Neural crest cell (in vitro differentiated cells): ENCODE results near the gene ACACB. TPM values are rescaled to one million over a fixed set of nuclear protein-coding genes. Genes with fewer than 3 reads are reported as not detected.

Experiments used
- DNase-seq: peaks from one replicate; pipeline ENCODE4 v3.0.0; 2021; ENCODE audit warnings: low read depth, mixed read lengths, low spot score
- H3K27ac Mint-ChIP-seq: one replicate; pipeline ENCODE4 v1.8.0; 2021; ENCODE audit warnings: mild to moderate bottlenecking, mixed read lengths; ENCODE audit not compliant: unreplicated experiment
- H3K27me3 Mint-ChIP-seq: 2 replicates; pipeline ENCODE4 v1.8.0; 2021; ENCODE audit warnings: low read depth, mild to moderate bottlenecking, mixed read lengths
- H3K36me3 Mint-ChIP-seq: 2 replicates; pipeline ENCODE4 v1.8.0; 2021; ENCODE audit warnings: low read depth, mild to moderate bottlenecking, mixed read lengths
- H3K4me1 Mint-ChIP-seq: 2 replicates; pipeline ENCODE4 v1.8.0; 2021; ENCODE audit warnings: mixed read lengths
- H3K4me3 Mint-ChIP-seq: one replicate; pipeline ENCODE4 v1.8.0; 2021; ENCODE audit warnings: mild to moderate bottlenecking, mixed read lengths
- H3K9me3 Mint-ChIP-seq: 2 replicates; pipeline ENCODE4 v1.8.0; 2021; ENCODE audit warnings: mixed read lengths
- total RNA-seq: library from RNA; stranded (reverse); gene quantifications from 2 replicates; pipeline ENCODE4 v1.2.1, GENCODE V29; 2021
- TF ChIP-seq, protein P1 (sequence below): fragments of 200-600 bp; sonication (generic); conservative IDR thresholded peaks from 2 replicates; pipeline ENCODE4 v1.5.0; 2021; ENCODE audit warnings: antibody characterized with exemption, mild to moderate bottlenecking

Gene ACACB
- total RNA-seq, 1 donor from 2014 or later: 15.9 TPM

DNA sequence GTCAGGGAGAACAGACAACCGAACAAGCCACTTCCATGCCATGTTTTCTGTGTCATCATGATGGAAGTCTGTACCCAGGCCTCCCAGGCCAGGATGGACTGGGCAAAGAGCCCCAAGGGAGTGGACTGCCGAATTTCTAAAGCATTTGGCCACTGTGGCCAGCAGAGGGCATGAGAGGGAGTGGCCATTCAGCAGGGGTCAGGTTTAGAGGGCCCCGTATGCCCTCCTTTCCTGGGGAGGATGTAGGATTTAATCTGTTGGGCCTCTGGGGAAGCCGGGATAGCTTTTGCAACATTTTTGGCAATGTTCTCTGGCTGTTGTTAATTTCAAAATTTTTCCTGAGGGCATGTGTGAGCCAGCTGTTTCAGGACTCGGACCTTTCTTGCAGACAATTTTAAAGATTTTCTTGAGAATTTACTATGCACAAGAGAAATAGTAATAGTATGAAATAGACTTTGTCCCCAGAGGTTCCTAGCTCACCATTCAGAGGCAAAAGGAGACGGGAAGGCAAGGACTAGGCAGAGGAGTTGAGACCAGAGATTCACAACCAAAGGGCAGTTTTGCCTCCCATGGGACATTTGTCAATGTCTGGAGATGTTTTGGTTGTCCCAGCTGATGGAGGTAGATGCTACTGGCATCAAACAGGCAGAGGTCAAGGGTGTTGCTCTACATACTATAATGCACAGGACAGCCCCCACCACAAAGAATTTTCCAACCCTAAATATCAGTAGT lies 18.0 kb downstream of the ACACB start:
- H3K4me1 Mint-ChIP-seq: no peaks in the 10 kb centered on the region
- no peaks in the 10 kb centered on the region for H3K27me3 Mint-ChIP-seq
- peaks cover 2% of the 10 kb centered on the region for H3K36me3 Mint-ChIP-seq
- peak; percentile 14 for DNase-seq
- H3K9me3 Mint-ChIP-seq: peaks cover 5% of the 10 kb centered on the region
- TF ChIP-seq, protein P1, sequence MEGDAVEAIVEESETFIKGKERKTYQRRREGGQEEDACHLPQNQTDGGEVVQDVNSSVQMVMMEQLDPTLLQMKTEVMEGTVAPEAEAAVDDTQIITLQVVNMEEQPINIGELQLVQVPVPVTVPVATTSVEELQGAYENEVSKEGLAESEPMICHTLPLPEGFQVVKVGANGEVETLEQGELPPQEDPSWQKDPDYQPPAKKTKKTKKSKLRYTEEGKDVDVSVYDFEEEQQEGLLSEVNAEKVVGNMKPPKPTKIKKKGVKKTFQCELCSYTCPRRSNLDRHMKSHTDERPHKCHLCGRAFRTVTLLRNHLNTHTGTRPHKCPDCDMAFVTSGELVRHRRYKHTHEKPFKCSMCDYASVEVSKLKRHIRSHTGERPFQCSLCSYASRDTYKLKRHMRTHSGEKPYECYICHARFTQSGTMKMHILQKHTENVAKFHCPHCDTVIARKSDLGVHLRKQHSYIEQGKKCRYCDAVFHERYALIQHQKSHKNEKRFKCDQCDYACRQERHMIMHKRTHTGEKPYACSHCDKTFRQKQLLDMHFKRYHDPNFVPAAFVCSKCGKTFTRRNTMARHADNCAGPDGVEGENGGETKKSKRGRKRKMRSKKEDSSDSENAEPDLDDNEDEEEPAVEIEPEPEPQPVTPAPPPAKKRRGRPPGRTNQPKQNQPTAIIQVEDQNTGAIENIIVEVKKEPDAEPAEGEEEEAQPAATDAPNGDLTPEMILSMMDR: peak; percentile 53
- H3K4me3 Mint-ChIP-seq: no peak overlapping the region
- no peak overlapping the region for H3K27ac Mint-ChIP-seq

DNA sequence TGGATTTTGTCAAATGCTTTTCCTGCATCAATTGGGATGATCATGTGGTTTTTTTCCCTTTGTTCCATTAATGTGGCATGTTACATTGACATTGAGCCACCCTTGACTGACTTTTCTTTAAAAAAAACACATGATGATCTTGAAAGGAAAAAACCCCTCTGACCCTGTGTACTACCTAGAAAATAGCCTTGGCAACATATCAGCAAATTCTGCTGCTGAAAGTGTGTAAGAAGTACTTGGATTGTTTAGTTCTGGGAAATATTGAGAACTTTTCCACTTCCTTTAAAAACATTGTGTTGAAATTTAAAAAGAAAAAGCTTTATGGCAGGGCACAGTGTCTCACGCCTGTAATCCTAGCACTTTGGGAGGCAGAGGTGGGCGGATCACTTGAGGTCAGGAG lies 20.7 kb downstream of the ACACB start:
- Mint-ChIP-seq H3K4me1 (no peaks in the 10 kb centered on the region), H3K27me3 (no peaks in the 10 kb centered on the region), H3K36me3 (peaks cover 2% of the 10 kb centered on the region), H3K27ac (no peak overlapping the region), H3K4me3 (no peak overlapping the region), H3K9me3 (peaks cover 5% of the 10 kb centered on the region)
- no peak for DNase-seq
- TF ChIP-seq, protein P1: no peak

DNA sequence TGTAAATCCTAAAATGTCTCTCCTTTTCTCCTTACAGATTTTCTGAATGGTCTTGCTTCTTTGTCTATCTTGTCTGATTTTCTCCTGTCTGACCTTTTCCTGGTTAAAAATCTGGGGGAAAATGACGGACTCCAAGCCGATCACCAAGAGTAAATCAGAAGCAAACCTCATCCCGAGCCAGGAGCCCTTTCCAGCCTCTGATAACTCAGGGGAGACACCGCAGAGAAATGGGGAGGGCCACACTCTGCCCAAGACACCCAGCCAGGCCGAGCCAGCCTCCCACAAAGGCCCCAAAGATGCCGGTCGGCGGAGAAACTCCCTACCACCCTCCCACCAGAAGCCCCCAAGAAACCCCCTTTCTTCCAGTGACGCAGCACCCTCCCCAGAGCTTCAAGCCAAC lies 23.0 kb downstream of the ACACB start:
- Mint-ChIP-seq H3K27ac (no peak overlapping the region), H3K4me1 (no peaks in the 10 kb centered on the region), H3K27me3 (no peaks in the 10 kb centered on the region), H3K36me3 (peaks cover 2% of the 10 kb centered on the region), H3K4me3 (no peak overlapping the region), H3K9me3 (peaks cover 5% of the 10 kb centered on the region)
- DNase-seq: no peak
- TF ChIP-seq, protein P1: no peak

DNA sequence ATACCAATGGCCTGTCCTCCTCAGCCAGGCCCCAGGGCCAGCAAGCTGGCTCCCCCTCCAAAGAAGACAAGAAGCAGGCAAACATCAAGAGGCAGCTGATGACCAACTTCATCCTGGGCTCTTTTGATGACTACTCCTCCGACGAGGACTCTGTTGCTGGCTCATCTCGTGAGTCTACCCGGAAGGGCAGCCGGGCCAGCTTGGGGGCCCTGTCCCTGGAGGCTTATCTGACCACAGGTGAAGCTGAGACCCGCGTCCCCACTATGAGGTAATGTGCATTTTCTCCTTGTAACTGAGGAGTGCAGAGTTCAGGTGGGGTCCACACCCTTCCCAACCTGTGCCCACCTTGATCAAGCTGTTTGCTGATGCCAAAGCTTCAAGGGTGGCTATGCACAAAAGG lies 23.4 kb downstream of the ACACB start:
- no peaks in the 10 kb centered on the region for H3K27me3 Mint-ChIP-seq
- no peaks in the 10 kb centered on the region for H3K4me1 Mint-ChIP-seq
- no peak for DNase-seq
- no peak overlapping the region for H3K27ac Mint-ChIP-seq
- H3K36me3 Mint-ChIP-seq: peaks cover 2% of the 10 kb centered on the region
- H3K9me3 Mint-ChIP-seq: peaks cover 5% of the 10 kb centered on the region
- no peak overlapping the region for H3K4me3 Mint-ChIP-seq
- TF ChIP-seq, protein P1: no peak

DNA sequence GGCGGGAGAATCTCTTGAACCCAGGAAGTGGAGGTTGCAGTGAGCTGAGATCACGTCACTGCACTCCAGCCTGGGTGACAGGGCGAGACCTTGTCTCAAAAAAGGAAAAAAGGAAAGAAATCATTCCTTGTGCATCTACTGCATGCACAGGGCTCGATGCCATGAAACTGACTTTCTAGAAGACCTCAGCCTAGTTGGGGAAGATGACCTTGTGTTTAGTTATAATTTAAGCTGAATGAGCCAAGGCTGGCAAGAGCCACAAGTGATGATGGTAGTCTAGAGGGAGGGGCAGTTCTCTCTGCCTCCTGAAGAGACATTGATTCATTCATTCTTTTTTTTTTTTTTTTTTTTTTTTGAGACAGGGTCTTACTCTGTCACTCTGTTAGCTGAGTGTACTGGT lies 24.2 kb downstream of the ACACB start:
- no peak for DNase-seq
- H3K36me3 Mint-ChIP-seq: peaks cover 2% of the 10 kb centered on the region
- H3K4me3 Mint-ChIP-seq: no peak overlapping the region
- H3K4me1 Mint-ChIP-seq: no peaks in the 10 kb centered on the region
- H3K27me3 Mint-ChIP-seq: no peaks in the 10 kb centered on the region
- H3K9me3 Mint-ChIP-seq: peaks cover 3% of the 10 kb centered on the region
- TF ChIP-seq, protein P1: no peak
- no peak overlapping the region for H3K27ac Mint-ChIP-seq
